Measurements from ENCODE around the gene DYNLT2. TPM values are rescaled to one million over a fixed set of nuclear protein-coding genes. Genes with fewer than 3 reads are reported as not detected.

Gene DYNLT2
- total and polyA plus RNA-seq, 2 experiments from 2014 or later, result 2.4 to 2.9 TPM

DNA sequence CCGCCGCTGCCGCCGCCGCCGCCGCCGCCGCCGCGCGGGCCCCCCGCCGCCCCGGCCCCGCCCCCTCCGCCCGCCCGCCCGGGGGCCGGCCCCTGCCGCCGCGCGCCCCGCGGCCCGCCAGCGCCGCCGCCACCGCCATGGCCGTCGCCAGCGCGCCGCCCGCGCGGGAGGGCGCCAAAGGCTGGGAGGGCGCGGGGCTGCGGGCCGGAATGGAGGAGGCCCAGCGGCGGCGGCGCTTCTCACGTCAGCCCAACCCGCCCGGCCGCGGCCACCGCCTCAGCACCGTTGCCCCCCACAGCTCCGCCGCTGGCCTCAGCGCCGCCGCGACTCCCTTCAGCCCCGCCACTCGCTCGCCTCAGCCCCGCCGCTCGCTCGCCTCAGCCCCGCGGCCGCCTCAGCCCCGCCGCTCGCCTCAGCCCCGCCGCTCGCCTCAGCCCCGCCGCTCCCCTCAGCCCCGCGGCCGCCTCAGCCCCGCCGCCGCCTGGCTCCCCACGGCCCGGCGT lies 27.3 kb downstream of the DYNLT2 start:
- Histone ChIP-seq H3K9me3 (ENCODE audit: low read depth) (no peaks in the 10 kb centered on the region), H3K27me3 (no peaks in the 10 kb centered on the region), H3K4me3 (peak overlapping the region; percentile 37), H3K4me1 (ENCODE audit: low read depth) (peaks cover 23% of the 10 kb centered on the region), H3K27ac (peak overlapping the region; percentile 94), H3K36me3 (no peaks in the 10 kb centered on the region)
- TF ChIP-seq, protein P1, sequence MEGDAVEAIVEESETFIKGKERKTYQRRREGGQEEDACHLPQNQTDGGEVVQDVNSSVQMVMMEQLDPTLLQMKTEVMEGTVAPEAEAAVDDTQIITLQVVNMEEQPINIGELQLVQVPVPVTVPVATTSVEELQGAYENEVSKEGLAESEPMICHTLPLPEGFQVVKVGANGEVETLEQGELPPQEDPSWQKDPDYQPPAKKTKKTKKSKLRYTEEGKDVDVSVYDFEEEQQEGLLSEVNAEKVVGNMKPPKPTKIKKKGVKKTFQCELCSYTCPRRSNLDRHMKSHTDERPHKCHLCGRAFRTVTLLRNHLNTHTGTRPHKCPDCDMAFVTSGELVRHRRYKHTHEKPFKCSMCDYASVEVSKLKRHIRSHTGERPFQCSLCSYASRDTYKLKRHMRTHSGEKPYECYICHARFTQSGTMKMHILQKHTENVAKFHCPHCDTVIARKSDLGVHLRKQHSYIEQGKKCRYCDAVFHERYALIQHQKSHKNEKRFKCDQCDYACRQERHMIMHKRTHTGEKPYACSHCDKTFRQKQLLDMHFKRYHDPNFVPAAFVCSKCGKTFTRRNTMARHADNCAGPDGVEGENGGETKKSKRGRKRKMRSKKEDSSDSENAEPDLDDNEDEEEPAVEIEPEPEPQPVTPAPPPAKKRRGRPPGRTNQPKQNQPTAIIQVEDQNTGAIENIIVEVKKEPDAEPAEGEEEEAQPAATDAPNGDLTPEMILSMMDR (IDR thresholded peaks at IDR 0.05; ENCODE audit: low read depth, low read length), result no peak
- DNase-seq (ENCODE audit: low read depth in 1 of 2, low spot score in 1 of 2), result peak; percentile 45 to 78

DNA sequence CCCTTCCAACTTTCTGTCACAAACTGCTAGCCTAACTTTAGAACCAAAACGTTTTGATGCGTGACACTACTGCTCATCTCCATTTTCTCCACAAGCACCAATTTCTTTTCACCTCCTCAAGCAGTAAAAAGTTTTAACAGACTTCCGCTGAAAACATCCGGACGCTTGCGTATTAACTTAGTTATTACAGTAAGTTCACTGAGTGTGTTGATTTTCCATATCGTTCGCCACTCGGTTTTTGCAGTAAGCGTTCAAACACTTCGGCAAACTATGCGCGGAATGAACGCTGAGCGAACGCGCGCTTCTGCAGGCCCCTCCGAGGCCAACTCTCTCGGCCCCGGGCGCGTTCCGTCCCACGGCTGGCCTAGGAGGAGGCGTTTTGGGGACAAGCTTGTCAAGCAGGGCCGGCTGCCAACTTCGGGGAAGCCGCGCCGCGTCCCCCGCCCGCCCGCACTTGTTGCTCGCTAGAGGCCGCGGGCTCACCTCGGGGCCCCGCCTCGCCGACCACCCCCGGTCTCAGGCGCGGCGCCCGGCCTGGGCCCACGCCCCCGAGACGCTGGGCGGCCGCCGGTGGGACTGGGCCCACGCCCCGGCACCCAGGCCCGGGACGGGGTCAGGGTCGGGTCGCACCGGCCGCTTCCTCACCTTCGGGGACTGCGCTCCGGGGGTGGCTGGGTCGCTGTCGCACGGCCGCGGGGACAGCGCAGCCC lies 28.0 kb downstream of the DYNLT2 start:
- H3K4me3 ChIP-seq, result peak overlapping the region; percentile 95
- no peaks in the 10 kb centered on the region for H3K27me3 ChIP-seq
- H3K9me3 ChIP-seq (ENCODE audit: low read depth), result no peaks in the 10 kb centered on the region
- TF ChIP-seq, protein P1 (IDR thresholded peaks at IDR 0.05; ENCODE audit: low read depth, low read length), result no peak
- H3K27ac ChIP-seq, result peak overlapping the region; percentile 99
- H3K4me1 ChIP-seq (ENCODE audit: low read depth), result peaks cover 23% of the 10 kb centered on the region
- DNase-seq (ENCODE audit: low read depth in 1 of 2, low spot score in 1 of 2), result peak; percentile 76 to 87
- H3K36me3 ChIP-seq, result no peaks in the 10 kb centered on the region

DNA sequence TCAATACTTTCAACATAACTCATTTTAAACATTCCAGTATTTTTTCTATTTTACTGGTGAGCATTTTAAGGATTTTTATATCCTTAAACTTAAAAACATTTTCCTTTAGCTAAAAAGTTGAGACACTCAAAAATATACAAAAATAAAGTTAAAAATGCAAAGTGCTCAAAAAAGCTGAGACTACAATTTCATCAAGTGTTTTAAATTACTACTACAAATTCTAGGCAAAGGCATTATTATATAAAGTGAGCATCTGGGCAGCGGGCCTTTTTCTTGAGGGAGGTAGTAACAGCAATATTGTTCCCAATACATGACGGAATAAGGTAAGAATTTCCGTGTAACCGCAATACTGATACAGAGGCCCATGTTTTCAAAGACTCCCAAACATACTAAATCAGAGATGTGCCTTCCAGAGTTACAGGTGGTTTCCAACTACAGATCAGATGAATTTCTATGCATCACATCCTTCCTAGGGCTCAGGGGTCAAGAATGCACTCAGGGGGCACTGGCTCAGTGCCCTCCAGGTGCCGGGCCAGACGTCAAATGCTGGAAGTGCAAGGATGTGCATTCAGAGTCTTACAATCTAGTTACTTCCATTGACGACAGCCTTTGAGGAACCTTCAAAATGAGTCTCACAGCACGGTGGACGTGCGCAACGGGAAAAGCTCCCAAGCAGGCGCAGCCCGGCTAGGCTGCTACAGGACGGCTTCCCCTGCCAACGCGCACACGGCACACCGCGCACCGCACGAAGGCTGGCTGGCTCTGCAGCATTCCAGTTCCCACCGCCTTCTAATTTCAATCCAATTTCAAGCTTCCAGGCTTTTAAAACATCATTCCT lies 28.8 kb downstream of the DYNLT2 start:
- H3K4me3 ChIP-seq, result peak overlapping the region; percentile 95
- no peaks in the 10 kb centered on the region for H3K9me3 ChIP-seq (ENCODE audit: low read depth)
- no peaks in the 10 kb centered on the region for H3K27me3 ChIP-seq
- H3K4me1 ChIP-seq (ENCODE audit: low read depth), result peaks cover 23% of the 10 kb centered on the region
- H3K36me3 ChIP-seq, result peaks cover 3% of the 10 kb centered on the region
- H3K27ac ChIP-seq, result peak overlapping the region; percentile 99
- peak; percentile 56 to 65 for DNase-seq (ENCODE audit: low read depth in 1 of 2, low spot score in 1 of 2)
- TF ChIP-seq, protein P1 (IDR thresholded peaks at IDR 0.05; ENCODE audit: low read depth, low read length), result no peak

DNA sequence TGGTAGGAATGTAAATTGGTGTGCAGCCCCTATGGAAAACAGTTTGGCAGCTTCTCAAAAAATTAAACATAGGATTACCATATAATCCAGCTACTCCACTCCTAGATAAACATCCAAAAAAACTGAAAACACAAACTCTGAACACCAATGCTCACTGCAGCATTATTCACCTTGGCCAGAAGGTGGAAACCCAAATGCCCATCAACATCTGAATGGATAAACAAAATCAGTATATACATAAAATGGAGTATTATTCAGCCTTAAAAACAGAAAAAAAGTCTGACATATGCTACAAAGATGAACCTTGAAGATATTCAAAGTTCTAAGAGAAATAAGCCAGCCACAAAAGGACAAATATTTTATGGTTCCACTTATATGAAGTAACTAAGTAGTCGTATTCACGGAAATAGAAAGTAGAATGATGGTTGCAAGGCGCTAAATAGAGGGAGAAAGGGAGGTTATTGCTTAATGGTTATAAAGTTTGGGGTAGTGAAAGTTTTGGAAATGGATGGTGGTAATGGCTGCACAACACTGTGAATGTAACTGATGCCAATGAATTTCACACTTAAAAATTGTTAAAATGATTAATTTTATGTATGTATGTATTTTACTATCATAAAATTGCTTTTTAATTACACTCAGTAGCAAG lies 31.0 kb downstream of the DYNLT2 start:
- no peaks in the 10 kb centered on the region for H3K9me3 ChIP-seq (ENCODE audit: low read depth)
- no peak overlapping the region for H3K27ac ChIP-seq
- no peak for DNase-seq (ENCODE audit: low read depth in 1 of 2, low spot score in 1 of 2)
- peaks cover 15% of the 10 kb centered on the region for H3K4me1 ChIP-seq (ENCODE audit: low read depth)
- H3K4me3 ChIP-seq, result no peak overlapping the region
- no peaks in the 10 kb centered on the region for H3K27me3 ChIP-seq
- TF ChIP-seq, protein P1 (IDR thresholded peaks at IDR 0.05; ENCODE audit: low read depth, low read length), result no peak
- H3K36me3 ChIP-seq, result peaks cover 24% of the 10 kb centered on the region

DNA sequence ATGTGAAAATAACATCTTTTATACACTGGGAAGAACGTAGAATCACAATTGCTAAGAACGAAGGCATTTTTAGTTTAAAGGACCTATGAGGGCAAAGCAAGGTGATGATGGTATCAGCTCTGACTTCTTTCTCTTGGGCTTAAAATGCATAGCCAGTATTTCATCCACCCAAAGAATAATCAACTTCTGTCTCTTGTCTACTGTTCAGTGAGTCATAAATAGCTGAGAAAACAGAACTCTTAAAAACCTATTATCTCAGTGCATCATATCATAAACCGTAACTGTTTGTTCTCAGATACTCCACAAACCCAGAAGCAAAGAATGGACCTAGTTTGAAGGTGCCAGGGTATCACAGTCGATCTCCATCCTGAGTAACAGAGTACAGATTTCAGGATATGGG lies 32.3 kb downstream of the DYNLT2 start:
- no peak overlapping the region for H3K27ac ChIP-seq
- no peaks in the 10 kb centered on the region for H3K27me3 ChIP-seq
- TF ChIP-seq, protein P1 (IDR thresholded peaks at IDR 0.05; ENCODE audit: low read depth, low read length), result no peak
- H3K36me3 ChIP-seq, result peaks cover 34% of the 10 kb centered on the region
- peaks cover 15% of the 10 kb centered on the region for H3K4me1 ChIP-seq (ENCODE audit: low read depth)
- DNase-seq (ENCODE audit: low read depth in 1 of 2, low spot score in 1 of 2), result no peak
- no peak overlapping the region for H3K4me3 ChIP-seq
- H3K9me3 ChIP-seq (ENCODE audit: low read depth), result no peaks in the 10 kb centered on the region

Measured in cardiac muscle cell (in vitro differentiated cells and primary cell).